ENCODE measurements around the gene CRTAC1.

- 0 out of 2 replicates have a peak, but pooled peaks have one; percentile 21 for TF ChIP-seq POLR2AphosphoS5 (IDR thresholded peaks at IDR 0.05; ENCODE audit: low read depth, low read length)
- no peak for TF ChIP-seq POLR2A (IDR thresholded peaks at IDR 0.05; ENCODE audit: borderline replicate concordance, extremely low read depth, insufficient read depth, insufficient read length)
These were observed 180.6 kb downstream of the CRTAC1 start, which contains the start of gene GOLGA7B for GRCh38 chr10:97849687-97850402.

Data from HCT116 (cell line).